Measurements from ENCODE around the gene ELK4.

ELK4 gene

GRCh38 chr1:205675247-205675646 lies 43.4 kb upstream of the ELK4 start:
- no peak for DNase-seq (ENCODE audit: low read depth in 1 of 2, low spot score in 1 of 2)
- TF ChIP-seq POLR2AphosphoS5 (IDR thresholded peaks at IDR 0.05; ENCODE audit: low read depth) = no peak
- TF ChIP-seq REST (IDR thresholded peaks at IDR 0.05; ENCODE audit: insufficient replicate concordance, low read depth) = no peak
- no peak for TF ChIP-seq GABPA (IDR thresholded peaks at IDR 0.05; ENCODE audit: low read depth)
- TF ChIP-seq, protein P1, sequence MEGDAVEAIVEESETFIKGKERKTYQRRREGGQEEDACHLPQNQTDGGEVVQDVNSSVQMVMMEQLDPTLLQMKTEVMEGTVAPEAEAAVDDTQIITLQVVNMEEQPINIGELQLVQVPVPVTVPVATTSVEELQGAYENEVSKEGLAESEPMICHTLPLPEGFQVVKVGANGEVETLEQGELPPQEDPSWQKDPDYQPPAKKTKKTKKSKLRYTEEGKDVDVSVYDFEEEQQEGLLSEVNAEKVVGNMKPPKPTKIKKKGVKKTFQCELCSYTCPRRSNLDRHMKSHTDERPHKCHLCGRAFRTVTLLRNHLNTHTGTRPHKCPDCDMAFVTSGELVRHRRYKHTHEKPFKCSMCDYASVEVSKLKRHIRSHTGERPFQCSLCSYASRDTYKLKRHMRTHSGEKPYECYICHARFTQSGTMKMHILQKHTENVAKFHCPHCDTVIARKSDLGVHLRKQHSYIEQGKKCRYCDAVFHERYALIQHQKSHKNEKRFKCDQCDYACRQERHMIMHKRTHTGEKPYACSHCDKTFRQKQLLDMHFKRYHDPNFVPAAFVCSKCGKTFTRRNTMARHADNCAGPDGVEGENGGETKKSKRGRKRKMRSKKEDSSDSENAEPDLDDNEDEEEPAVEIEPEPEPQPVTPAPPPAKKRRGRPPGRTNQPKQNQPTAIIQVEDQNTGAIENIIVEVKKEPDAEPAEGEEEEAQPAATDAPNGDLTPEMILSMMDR (IDR thresholded peaks at IDR 0.05; ENCODE audit: insufficient read depth, low read length) = no peak
- no peak for TF ChIP-seq SPI1 (IDR thresholded peaks at IDR 0.05; ENCODE audit: borderline replicate concordance, low read depth)
- no peak overlapping the region for H3K27ac ChIP-seq (replicated peaks)

DNA sequence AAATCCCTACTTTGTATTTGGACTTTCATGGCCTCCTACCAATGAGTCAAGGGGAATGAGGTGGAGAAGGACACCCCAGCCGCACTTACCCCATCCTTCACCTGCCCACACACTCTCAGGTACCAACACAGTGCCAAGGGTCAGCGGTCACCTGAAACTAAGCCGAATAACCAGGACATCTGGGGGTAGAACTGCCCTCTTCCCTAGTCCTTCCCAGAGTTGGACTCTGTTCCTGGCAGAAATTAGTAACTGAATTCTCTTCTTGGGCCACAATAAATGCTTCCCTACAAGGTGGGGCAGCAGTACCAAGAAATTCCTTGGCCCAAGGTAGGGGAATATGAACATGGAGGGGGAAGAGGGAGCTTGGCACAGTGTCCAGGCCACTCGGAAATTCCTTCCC lies 41.2 kb upstream of the ELK4 start:
- DNase-seq (ENCODE audit: low read depth in 1 of 2, low spot score in 1 of 2) = no peak
- Histone ChIP-seq H3K27ac (replicated peaks) (no peak overlapping the region), H3K4me3 (replicated peaks; ENCODE audit: insufficient read depth, low read length) (no peak overlapping the region), H3K27me3 (ENCODE audit: insufficient read depth, poor library complexity, severe bottlenecking) (peaks cover 3% of the 10 kb centered on the region)
- no peak for TF ChIP-seq GABPA (IDR thresholded peaks at IDR 0.05; ENCODE audit: low read depth)
- TF ChIP-seq SPI1 (IDR thresholded peaks at IDR 0.05; ENCODE audit: borderline replicate concordance, low read depth) = no peak
- no peak for TF ChIP-seq POLR2AphosphoS5 (IDR thresholded peaks at IDR 0.05; ENCODE audit: low read depth)
- TF ChIP-seq REST (IDR thresholded peaks at IDR 0.05; ENCODE audit: insufficient replicate concordance, low read depth) = no peak
- TF ChIP-seq, protein P1 (IDR thresholded peaks at IDR 0.05; ENCODE audit: insufficient read depth, low read length) = no peak

More at GRCh38 chr1:205675247-205675646, 43.4 kb upstream of the ELK4 start:
- no peak overlapping the region for H3K4me3 ChIP-seq (replicated peaks; ENCODE audit: insufficient read depth, low read length)
- H3K27me3 ChIP-seq (ENCODE audit: insufficient read depth, poor library complexity, severe bottlenecking) = peaks cover 3% of the 10 kb centered on the region

DNA sequence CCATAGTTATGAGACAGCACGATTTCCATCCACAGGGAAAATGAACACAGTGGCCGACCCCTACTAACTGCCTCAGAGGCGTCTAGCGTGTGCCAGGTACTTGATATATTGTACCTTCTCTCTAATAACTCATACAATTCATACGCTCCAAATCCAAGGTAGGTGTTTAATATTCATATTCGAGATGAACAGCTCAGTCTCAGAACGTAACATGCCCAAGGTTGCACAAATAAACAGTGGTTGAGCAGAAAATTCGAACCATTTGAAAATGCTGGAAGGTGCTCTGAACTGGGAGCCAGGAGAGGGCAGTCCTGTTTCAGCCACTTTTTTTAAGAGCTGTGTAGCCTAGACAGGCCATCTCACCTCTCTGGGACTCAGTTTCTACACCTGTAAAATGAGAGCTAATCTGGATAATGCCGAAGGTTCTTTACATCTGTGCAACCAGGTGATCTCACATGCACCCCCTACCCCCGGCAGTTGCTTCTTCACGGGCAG lies 40.6 kb upstream of the ELK4 start:
- DNase-seq (ENCODE audit: low read depth in 1 of 2, low spot score in 1 of 2) = no peak
- Histone ChIP-seq H3K4me3 (replicated peaks; ENCODE audit: insufficient read depth, low read length) (no peak overlapping the region), H3K27me3 (ENCODE audit: insufficient read depth, poor library complexity, severe bottlenecking) (peaks cover 3% of the 10 kb centered on the region), H3K27ac (replicated peaks) (no peak overlapping the region)
- TF ChIP-seq SPI1 (IDR thresholded peaks at IDR 0.05; ENCODE audit: borderline replicate concordance, low read depth) = no peak
- TF ChIP-seq POLR2AphosphoS5 (IDR thresholded peaks at IDR 0.05; ENCODE audit: low read depth) = no peak

DNA sequence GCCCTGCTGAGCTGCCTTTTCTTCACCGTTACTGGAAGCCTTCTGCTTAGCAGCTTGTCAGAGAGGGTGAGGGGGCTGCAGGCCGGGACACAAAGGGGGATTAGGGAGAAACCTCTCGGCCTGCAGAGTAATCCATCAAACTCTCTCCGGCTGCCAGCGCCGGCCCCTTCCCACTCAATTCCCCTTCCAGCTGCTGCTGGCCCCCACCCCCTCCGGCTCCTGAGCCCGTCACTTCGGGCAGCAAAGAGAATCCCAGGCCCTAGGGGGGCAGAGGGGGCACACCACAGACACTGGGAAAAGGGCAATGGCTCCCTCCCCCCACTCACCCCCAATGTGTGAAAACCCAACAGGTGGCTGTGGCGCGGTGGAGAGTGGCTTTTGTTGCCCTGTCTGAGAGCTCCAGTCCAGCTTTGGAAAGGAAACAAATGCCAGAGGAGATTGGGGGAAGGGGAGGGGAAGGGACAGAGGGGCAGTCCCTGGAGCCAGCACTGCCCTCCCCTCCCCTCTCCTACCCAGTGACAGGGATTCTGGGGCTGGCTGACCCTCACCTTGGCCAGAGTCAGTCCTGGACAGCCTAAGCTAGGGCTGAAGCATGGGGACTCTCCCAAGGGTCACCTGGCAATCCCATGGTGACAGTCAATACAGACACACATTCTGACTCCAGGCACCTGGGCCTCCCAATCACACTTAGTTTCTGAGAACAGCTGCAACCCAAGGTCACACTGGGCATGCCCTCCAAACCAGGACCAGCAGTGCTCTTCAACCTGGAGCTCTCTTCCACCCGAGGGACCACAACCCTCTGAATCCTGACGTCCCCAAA lies 39.0 kb upstream of the ELK4 start:
- no peak for TF ChIP-seq POLR2AphosphoS5 (IDR thresholded peaks at IDR 0.05; ENCODE audit: low read depth)
- TF ChIP-seq REST (IDR thresholded peaks at IDR 0.05; ENCODE audit: insufficient replicate concordance, low read depth) = no peak
- no peak for TF ChIP-seq GABPA (IDR thresholded peaks at IDR 0.05; ENCODE audit: low read depth)
- no peak for TF ChIP-seq SPI1 (IDR thresholded peaks at IDR 0.05; ENCODE audit: borderline replicate concordance, low read depth)
- TF ChIP-seq, protein P1 (IDR thresholded peaks at IDR 0.05; ENCODE audit: insufficient read depth, low read length) = no peak

More for the DNA sequence above, 39.0 kb upstream of the ELK4 start:
- Histone ChIP-seq H3K4me3 (replicated peaks; ENCODE audit: insufficient read depth, low read length) (no peak overlapping the region), H3K27ac (replicated peaks) (no peak overlapping the region), H3K27me3 (ENCODE audit: insufficient read depth, poor library complexity, severe bottlenecking) (peaks cover 3% of the 10 kb centered on the region)
- no peak for DNase-seq (ENCODE audit: low read depth in 1 of 2, low spot score in 1 of 2)

All from HL-60 (cell line).